HEK293 (cell line): Measurements from ENCODE around the gene UNC13A.
A peak's percentile ranks its signal among the peaks of the same experiment; 100 is the strongest.

Source experiments
- BCL6B ChIP-seq: fragments of 450-650 bp; formaldehyde crosslinking; IDR thresholded peaks from 2 replicates; pipeline ENCODE4 v1.5.1; 2017; ENCODE audit warnings: missing biosample characterization, missing genetic modification characterization
- GLI2 ChIP-seq: fragments of 450-650 bp; formaldehyde crosslinking; IDR thresholded peaks from 2 replicates; pipeline ENCODE4; 2017; ENCODE audit warnings: missing biosample characterization, missing genetic modification characterization, low read depth, borderline replicate concordance
- KLF16 ChIP-seq: fragments of 450-650 bp; formaldehyde crosslinking; IDR thresholded peaks from 2 replicates; pipeline ENCODE4 v1.5.1; 2017; ENCODE audit warnings: missing biosample characterization, missing genetic modification characterization
- MZF1 ChIP-seq: fragments of 450-650 bp; formaldehyde crosslinking; IDR thresholded peaks from 2 replicates; pipeline ENCODE4 v1.5.1; 2017; ENCODE audit warnings: missing biosample characterization, missing genetic modification characterization, borderline replicate concordance
- SETDB1 ChIP-seq: IDR thresholded peaks from one replicate; pipeline ENCODE4 v1.6.1; 2017; ENCODE audit warnings: mild to moderate bottlenecking, low read length, moderate library complexity, mixed read lengths; ENCODE audit not compliant: insufficient read length
- TSHZ1 ChIP-seq: fragments of 450-650 bp; formaldehyde crosslinking; IDR thresholded peaks from 2 replicates; pipeline ENCODE4 v1.5.1; 2016; ENCODE audit warnings: missing biosample characterization, missing genetic modification characterization, borderline replicate concordance
- ZBTB20 ChIP-seq: fragments of 450-650 bp; formaldehyde crosslinking; IDR thresholded peaks from 2 replicates; pipeline ENCODE4 v1.5.1; 2016; ENCODE audit warnings: missing biosample characterization, missing genetic modification characterization
- ZBTB21 ChIP-seq: fragments of 450-650 bp; formaldehyde crosslinking; IDR thresholded peaks from 2 replicates; pipeline ENCODE4 v1.5.1; 2017; ENCODE audit warnings: missing biosample characterization, missing genetic modification characterization
- ZBTB26 ChIP-seq: fragments of 450-650 bp; formaldehyde crosslinking; optimal IDR thresholded peaks from 2 replicates; pipeline ENCODE3; 2016; ENCODE audit warnings: missing biosample characterization, mild to moderate bottlenecking, missing genetic modification characterization
- ZFP41 ChIP-seq: fragments of 450-650 bp; formaldehyde crosslinking; IDR thresholded peaks from 2 replicates; pipeline ENCODE4 v1.5.1; 2016; ENCODE audit warnings: missing biosample characterization, missing genetic modification characterization, borderline replicate concordance
- ZNF10 ChIP-seq: fragments of 450-650 bp; formaldehyde crosslinking; IDR thresholded peaks from 2 replicates; pipeline ENCODE4 v1.5.1; 2017; ENCODE audit warnings: missing biosample characterization, missing genetic modification characterization
- ZNF133 ChIP-seq: fragments of 450-650 bp; formaldehyde crosslinking; IDR thresholded peaks from 2 replicates; pipeline ENCODE4 v1.5.1; 2016; ENCODE audit warnings: missing biosample characterization, missing genetic modification characterization
- ZNF16 ChIP-seq: fragments of 450-650 bp; formaldehyde crosslinking; IDR thresholded peaks from 2 replicates; pipeline ENCODE4 v1.5.1; 2016; ENCODE audit warnings: low read depth, missing biosample characterization, missing genetic modification characterization
- ZNF214 ChIP-seq: fragments of 450-650 bp; formaldehyde crosslinking; IDR thresholded peaks from 2 replicates; pipeline ENCODE4 v1.5.1; 2017; ENCODE audit warnings: missing biosample characterization, mild to moderate bottlenecking, missing genetic modification characterization, borderline replicate concordance
- ZNF221 ChIP-seq: fragments of 450-650 bp; formaldehyde crosslinking; IDR thresholded peaks from 2 replicates; pipeline ENCODE4 v1.5.1; 2017; ENCODE audit warnings: missing biosample characterization, missing genetic modification characterization, borderline replicate concordance
- ZNF274 ChIP-seq, 2 experiments: fragments of 200-500 bp in 1 of 2; fragments of 450-650 bp in 1 of 2; sonication (Bioruptor generic) in 1 of 2; formaldehyde crosslinking in 1 of 2; IDR thresholded peaks; 2 replicates each; pipeline versions ENCODE4 v1.5.1 to v1.6.1; 2014 to 2016; ENCODE audit warnings: borderline replicate concordance in 1 of 2, inconsistent platforms in 1 of 2, low read length in 1 of 2, missing biosample characterization in 1 of 2, missing genetic modification characterization in 1 of 2
- ZNF391 ChIP-seq: fragments of 450-650 bp; formaldehyde crosslinking; IDR thresholded peaks from 2 replicates; pipeline ENCODE4 v1.5.1; 2016; ENCODE audit warnings: low read depth, missing biosample characterization, missing genetic modification characterization, borderline replicate concordance
- ZNF423 ChIP-seq: fragments of 450-650 bp; formaldehyde crosslinking; IDR thresholded peaks from 2 replicates; pipeline ENCODE4 v1.5.1; 2016; ENCODE audit warnings: missing biosample characterization, missing genetic modification characterization
- ZNF433 ChIP-seq: fragments of 450-650 bp; formaldehyde crosslinking; IDR thresholded peaks from 2 replicates; pipeline ENCODE4 v1.5.1; 2016; ENCODE audit warnings: missing biosample characterization, missing genetic modification characterization, low read depth
- ZNF501 ChIP-seq: fragments of 450-650 bp; formaldehyde crosslinking; IDR thresholded peaks from 2 replicates; pipeline ENCODE4 v1.5.1; 2016; ENCODE audit warnings: missing biosample characterization, missing genetic modification characterization
- ZNF514 ChIP-seq: fragments of 450-650 bp; formaldehyde crosslinking; IDR thresholded peaks from 2 replicates; pipeline ENCODE4 v1.5.1; 2016; ENCODE audit warnings: missing biosample characterization, missing genetic modification characterization
- ZNF530 ChIP-seq: fragments of 450-650 bp; formaldehyde crosslinking; IDR thresholded peaks from 2 replicates; pipeline ENCODE4 v1.5.1; 2016; ENCODE audit warnings: low read depth, missing biosample characterization, missing genetic modification characterization
- ZNF549 ChIP-seq: fragments of 450-650 bp; IDR thresholded peaks from 2 replicates; pipeline ENCODE4 v1.5.1; 2018; ENCODE audit warnings: missing biosample characterization, missing genetic modification characterization, mild to moderate bottlenecking, inconsistent platforms, moderate library complexity
- ZNF560 ChIP-seq: fragments of 450-650 bp; formaldehyde crosslinking; IDR thresholded peaks from 2 replicates; pipeline ENCODE4 v1.5.1; 2017; ENCODE audit warnings: missing biosample characterization, missing genetic modification characterization, borderline replicate concordance
- ZNF621 ChIP-seq: fragments of 450-650 bp; formaldehyde crosslinking; IDR thresholded peaks from 2 replicates; pipeline ENCODE4 v1.5.1; 2017; ENCODE audit warnings: missing biosample characterization, missing genetic modification characterization
- ZNF747 ChIP-seq: fragments of 450-650 bp; formaldehyde crosslinking; IDR thresholded peaks from 2 replicates; pipeline ENCODE4 v1.5.1; 2016; ENCODE audit warnings: missing biosample characterization, missing genetic modification characterization
- ZNF76 ChIP-seq: fragments of 450-650 bp; formaldehyde crosslinking; IDR thresholded peaks from 2 replicates; pipeline ENCODE4; 2016; ENCODE audit warnings: low read depth, missing biosample characterization, missing genetic modification characterization, borderline replicate concordance
- ZNF777 ChIP-seq: fragments of 450-650 bp; formaldehyde crosslinking; IDR thresholded peaks from 2 replicates; pipeline ENCODE4 v1.5.1; 2017; ENCODE audit warnings: missing biosample characterization, missing genetic modification characterization, borderline replicate concordance
- ZSCAN30 ChIP-seq: fragments of 450-650 bp; IDR thresholded peaks from 2 replicates; pipeline ENCODE4 v1.5.1; 2018; ENCODE audit warnings: missing biosample characterization, mild to moderate bottlenecking, missing genetic modification characterization, moderate library complexity
- TF ChIP-seq, protein P1 (sequence below): fragments of 450-650 bp; formaldehyde crosslinking; conservative IDR thresholded peaks from 2 replicates; pipeline ENCODE4 v1.5.1; 2016; ENCODE audit warnings: low read depth, missing biosample characterization, missing genetic modification characterization
- TF ChIP-seq, protein P2 (sequence below): fragments of 450-650 bp; formaldehyde crosslinking; IDR thresholded peaks from 2 replicates; pipeline ENCODE4 v1.5.1; 2016; ENCODE audit warnings: missing biosample characterization, missing genetic modification characterization

Gene UNC13A

DNA sequence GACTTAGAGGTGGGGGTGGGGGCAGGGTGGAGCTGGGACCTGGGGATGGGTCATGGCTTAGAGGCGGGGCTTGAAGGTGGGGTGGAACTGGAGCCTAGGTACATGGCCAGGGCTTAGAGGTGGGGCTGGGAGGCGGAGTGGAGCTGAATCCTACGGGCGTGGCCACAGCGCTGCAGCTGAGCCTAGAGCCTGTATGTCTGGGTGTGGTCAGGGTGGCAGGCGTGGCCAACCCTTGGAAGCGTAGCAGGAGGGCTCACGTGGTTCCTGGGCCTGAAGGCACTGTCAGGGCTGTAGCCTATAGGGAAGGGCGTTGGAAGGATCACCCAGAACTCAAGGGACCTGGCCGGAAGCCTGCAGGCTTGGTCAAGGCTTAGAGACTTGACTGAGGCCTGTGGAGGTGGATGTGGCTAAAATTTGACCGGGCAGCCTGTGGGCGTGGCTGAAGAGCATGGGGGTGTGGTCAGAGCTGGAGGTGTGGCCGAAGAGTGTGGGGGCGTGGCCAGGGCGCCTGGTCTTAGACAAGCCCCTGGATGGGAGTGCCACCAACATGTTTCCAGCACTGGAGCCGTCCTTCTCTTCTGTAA, 108.4 kb downstream of the UNC13A start (continued):
- no peak for TF ChIP-seq ZNF391 (tag by site-specific recombination)
- TF ChIP-seq, protein P1, sequence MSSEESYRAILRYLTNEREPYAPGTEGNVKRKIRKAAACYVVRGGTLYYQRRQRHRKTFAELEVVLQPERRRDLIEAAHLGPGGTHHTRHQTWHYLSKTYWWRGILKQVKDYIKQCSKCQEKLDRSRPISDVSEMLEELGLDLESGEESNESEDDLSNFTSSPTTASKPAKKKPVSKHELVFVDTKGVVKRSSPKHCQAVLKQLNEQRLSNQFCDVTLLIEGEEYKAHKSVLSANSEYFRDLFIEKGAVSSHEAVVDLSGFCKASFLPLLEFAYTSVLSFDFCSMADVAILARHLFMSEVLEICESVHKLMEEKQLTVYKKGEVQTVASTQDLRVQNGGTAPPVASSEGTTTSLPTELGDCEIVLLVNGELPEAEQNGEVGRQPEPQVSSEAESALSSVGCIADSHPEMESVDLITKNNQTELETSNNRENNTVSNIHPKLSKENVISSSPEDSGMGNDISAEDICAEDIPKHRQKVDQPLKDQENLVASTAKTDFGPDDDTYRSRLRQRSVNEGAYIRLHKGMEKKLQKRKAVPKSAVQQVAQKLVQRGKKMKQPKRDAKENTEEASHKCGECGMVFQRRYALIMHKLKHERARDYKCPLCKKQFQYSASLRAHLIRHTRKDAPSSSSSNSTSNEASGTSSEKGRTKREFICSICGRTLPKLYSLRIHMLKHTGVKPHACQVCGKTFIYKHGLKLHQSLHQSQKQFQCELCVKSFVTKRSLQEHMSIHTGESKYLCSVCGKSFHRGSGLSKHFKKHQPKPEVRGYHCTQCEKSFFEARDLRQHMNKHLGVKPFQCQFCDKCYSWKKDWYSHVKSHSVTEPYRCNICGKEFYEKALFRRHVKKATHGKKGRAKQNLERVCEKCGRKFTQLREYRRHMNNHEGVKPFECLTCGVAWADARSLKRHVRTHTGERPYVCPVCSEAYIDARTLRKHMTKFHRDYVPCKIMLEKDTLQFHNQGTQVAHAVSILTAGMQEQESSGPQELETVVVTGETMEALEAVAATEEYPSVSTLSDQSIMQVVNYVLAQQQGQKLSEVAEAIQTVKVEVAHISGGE (tag by site-specific recombination) = no peak
- no peak for TF ChIP-seq ZNF274 (IDR thresholded peaks at IDR 0.05; ENCODE audit: low read length)
- TF ChIP-seq ZNF274 (tag by site-specific recombination; IDR thresholded peaks at IDR 0.05; ENCODE audit: borderline replicate concordance) = no peak
- TF ChIP-seq BCL6B (tag by site-specific recombination) = no peak
- TF ChIP-seq ZNF777 (tag by site-specific recombination) = no peak
- peak; percentile 62; the same call in 1 of the 2 replicates for TF ChIP-seq KLF16 (tag by site-specific recombination)
- no peak for TF ChIP-seq ZBTB21 (tag by site-specific recombination)
- no peak for TF ChIP-seq TSHZ1 (tag by site-specific recombination)
- no peak for TF ChIP-seq ZNF423 (tag by site-specific recombination)
- TF ChIP-seq, protein P2, sequence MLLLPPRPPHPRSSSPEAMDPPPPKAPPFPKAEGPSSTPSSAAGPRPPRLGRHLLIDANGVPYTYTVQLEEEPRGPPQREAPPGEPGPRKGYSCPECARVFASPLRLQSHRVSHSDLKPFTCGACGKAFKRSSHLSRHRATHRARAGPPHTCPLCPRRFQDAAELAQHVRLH (tag by site-specific recombination) = no peak
- TF ChIP-seq ZNF10 (tag by site-specific recombination) = no peak
- TF ChIP-seq ZNF16 (tag by site-specific recombination) = no peak
- TF ChIP-seq ZFP41 = no peak
- no peak for TF ChIP-seq ZNF514 (tag by site-specific recombination)
- TF ChIP-seq ZNF76 (tag by site-specific recombination) = no peak
- TF ChIP-seq ZNF501 = no peak
- TF ChIP-seq ZBTB26 (tag by site-specific recombination) = no peak
- no peak for TF ChIP-seq ZNF560 (tag by site-specific recombination)
- TF ChIP-seq ZNF433 (tag by site-specific recombination) = no peak
- no peak for TF ChIP-seq GLI2 (tag by site-specific recombination)
- TF ChIP-seq ZSCAN30 (tag by site-specific recombination) = no peak
- TF ChIP-seq ZNF549 (tag by site-specific recombination) = no peak
- no peak for TF ChIP-seq ZNF133
- TF ChIP-seq ZNF747 (tag by site-specific recombination) = no peak
- no peak for TF ChIP-seq ZNF214 (tag by site-specific recombination)
- TF ChIP-seq MZF1 (tag by site-specific recombination) = no peak
- no peak for TF ChIP-seq ZNF621 (tag by site-specific recombination)
- no peak for TF ChIP-seq ZNF530 (tag by site-specific recombination)
- TF ChIP-seq SETDB1 = no peak
- no peak for TF ChIP-seq ZBTB20
- no peak for TF ChIP-seq ZNF221 (tag by site-specific recombination)
